ENCODE measurements around the gene BLNK.

DNA sequence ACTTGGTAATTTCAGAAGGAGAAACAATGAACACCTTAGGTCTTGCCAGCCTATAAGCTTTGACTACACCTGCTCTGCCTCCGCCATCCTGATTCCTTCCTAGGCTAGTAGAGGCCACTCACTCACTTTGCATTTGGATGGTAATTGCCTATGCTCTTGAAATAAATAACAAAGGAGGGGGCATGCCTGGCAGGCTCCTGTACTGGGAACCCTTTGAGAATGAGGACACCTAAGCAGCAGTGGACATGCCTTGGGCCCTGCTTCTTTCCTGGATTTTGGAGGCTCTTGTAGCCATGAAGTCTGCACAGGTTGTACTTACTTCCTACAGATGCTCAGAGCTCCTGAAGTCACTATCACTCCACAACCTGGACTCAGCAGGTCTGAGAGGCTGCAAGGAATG is 65.8 kb downstream of the BLNK start:
- TF ChIP-seq, protein P1, sequence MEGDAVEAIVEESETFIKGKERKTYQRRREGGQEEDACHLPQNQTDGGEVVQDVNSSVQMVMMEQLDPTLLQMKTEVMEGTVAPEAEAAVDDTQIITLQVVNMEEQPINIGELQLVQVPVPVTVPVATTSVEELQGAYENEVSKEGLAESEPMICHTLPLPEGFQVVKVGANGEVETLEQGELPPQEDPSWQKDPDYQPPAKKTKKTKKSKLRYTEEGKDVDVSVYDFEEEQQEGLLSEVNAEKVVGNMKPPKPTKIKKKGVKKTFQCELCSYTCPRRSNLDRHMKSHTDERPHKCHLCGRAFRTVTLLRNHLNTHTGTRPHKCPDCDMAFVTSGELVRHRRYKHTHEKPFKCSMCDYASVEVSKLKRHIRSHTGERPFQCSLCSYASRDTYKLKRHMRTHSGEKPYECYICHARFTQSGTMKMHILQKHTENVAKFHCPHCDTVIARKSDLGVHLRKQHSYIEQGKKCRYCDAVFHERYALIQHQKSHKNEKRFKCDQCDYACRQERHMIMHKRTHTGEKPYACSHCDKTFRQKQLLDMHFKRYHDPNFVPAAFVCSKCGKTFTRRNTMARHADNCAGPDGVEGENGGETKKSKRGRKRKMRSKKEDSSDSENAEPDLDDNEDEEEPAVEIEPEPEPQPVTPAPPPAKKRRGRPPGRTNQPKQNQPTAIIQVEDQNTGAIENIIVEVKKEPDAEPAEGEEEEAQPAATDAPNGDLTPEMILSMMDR (IDR thresholded peaks at IDR 0.05; ENCODE audit: insufficient read depth, low read depth, low read length) = no peak
- no peak for TF ChIP-seq EZH2 (IDR thresholded peaks at IDR 0.05; ENCODE audit: insufficient read depth, low read length)

All from astrocyte (in vitro differentiated cells and primary cell).